Ovary (tissue), 9 donors: ENCODE measurements around the gene ATP2C1. TPM values are rescaled to one million over a fixed set of nuclear protein-coding genes. Genes with fewer than 3 reads are reported as not detected.
"Not testable (repeated sequence)": the region's sequence is repeated elsewhere in the genome, so short reads cannot be mapped to it uniquely, and the experiment has no call there.

ENCODE experiments used
- DNase-seq, 5 donors: peaks; one replicate each; pipeline ENCODE4 v3.0.0-alpha.2; 2019 to 2020
- H3K27ac ChIP-seq, 2 donors: fragments of 200-600 bp; one replicate each; pipeline versions ENCODE4 v1.5.1 to v1.8.0; 2019 to 2022
- H3K27me3 ChIP-seq: fragments of 200-600 bp; one replicate; pipeline ENCODE4 v1.8.0; 2022
- H3K36me3 ChIP-seq: fragments of 200-600 bp; sonication (generic); one replicate; pipeline ENCODE4 v1.5.1; 2019
- H3K4me1 ChIP-seq: one replicate; pipeline ENCODE4 v1.8.1; 2013; ENCODE audit warnings: mild to moderate bottlenecking, moderate library complexity; ENCODE audit not compliant: insufficient read depth
- H3K4me3 ChIP-seq: fragments of 200-600 bp; sonication (generic); one replicate; pipeline ENCODE4 v1.5.1; 2017
- H3K9me3 ChIP-seq, 2 donors: fragments of 200-600 bp in 1 of 2; sonication (generic) in 1 of 2; one replicate each; pipeline versions ENCODE4 v1.5.1 to v1.8.1; 2013 to 2019; ENCODE audit warnings: mild to moderate bottlenecking in 1 of 2, moderate library complexity in 1 of 2
- EP300 ChIP-seq: sonication (generic); formaldehyde crosslinking; IDR thresholded peaks from one replicate; pipeline ENCODE4 v1.6.1; 2017; ENCODE audit warnings: antibody characterized with exemption
- POLR2A ChIP-seq: fragments of 450-650 bp; IDR thresholded peaks from one replicate; pipeline ENCODE4 v1.6.1; 2017; ENCODE audit warnings: antibody characterized with exemption, mild to moderate bottlenecking, moderate library complexity
- WGBS, 3 donors: extraction: QIAGEN DNeasy Blood & Tissue Kit in 1 of 3; methylation state at CpG; one replicate each; pipeline versions ENCODE4 v1.1.5 to v1.1.7; 2013 to 2017; 5-methylcytosine and 5-hydroxymethylcytosine counted together
- intact Hi-C, 4 donors: fragments of 100-400 bp; cut with DNase I; formaldehyde crosslinking; loops; one replicate each; pipeline versions ENCODE4 v1.11.0 to v1.15.1; 2022 to 2023
- polyA plus RNA-seq, 2 donors: library from polyadenylated mRNA; stranded (reverse); fragments of 200-250 nt in 1 of 2; fragments of 350-450 nt in 1 of 2; fragmentation: Illumina TruSeq in 1 of 2; extraction: RNeasy Lipid Tissue Mini Kit (QIAGEN cat#74804) in 1 of 2; gene quantifications; one replicate each; pipeline ENCODE4 v1.2.3, GENCODE V29; 2013 to 2014
- total RNA-seq, 7 donors: library from RNA; depleted of rRNA in 2 of 7; stranded (reverse); fragments of >200 nt in 2 of 7; fragmentation: NEBNext Ultra II Directional in 3 of 7; extraction: Animal tissue kit (Norgen Biotek cat#: 25700) in 3 of 7; gene quantifications; one replicate each; pipeline versions ENCODE4 v1.1.0 to v1.2.4, GENCODE V29; 2016 to 2023
- TF ChIP-seq, protein P1 (sequence below), 3 donors: fragments of 450-650 bp in 2 of 3; fragments of 200-600 bp in 1 of 3; IDR thresholded peaks; one replicate each; pipeline versions ENCODE4 v1.5.1 to v1.8.0; 2016 to 2022; ENCODE audit warnings: antibody characterized with exemption in 3 of 3, mild to moderate bottlenecking in 1 of 3
- donor health status: DM: no; HTN: no; CAD: no; lungs with moderate emphysema.
- donor health status: DM: no; HTN: no; CAD: no.
- donor health status: Bipolar disorder and iron deficiency.
- donor health status: DM: yes; HTN: yes; CAD: no.
- donor health status: DM: no; HTN: no; CAD: no.
- donor health status: DM: yes; HTN: yes; CAD: no.

Gene ATP2C1
- total and polyA plus RNA-seq, 9 donors, result 27.3 to 88.4 (median 53.0) TPM

DNA sequence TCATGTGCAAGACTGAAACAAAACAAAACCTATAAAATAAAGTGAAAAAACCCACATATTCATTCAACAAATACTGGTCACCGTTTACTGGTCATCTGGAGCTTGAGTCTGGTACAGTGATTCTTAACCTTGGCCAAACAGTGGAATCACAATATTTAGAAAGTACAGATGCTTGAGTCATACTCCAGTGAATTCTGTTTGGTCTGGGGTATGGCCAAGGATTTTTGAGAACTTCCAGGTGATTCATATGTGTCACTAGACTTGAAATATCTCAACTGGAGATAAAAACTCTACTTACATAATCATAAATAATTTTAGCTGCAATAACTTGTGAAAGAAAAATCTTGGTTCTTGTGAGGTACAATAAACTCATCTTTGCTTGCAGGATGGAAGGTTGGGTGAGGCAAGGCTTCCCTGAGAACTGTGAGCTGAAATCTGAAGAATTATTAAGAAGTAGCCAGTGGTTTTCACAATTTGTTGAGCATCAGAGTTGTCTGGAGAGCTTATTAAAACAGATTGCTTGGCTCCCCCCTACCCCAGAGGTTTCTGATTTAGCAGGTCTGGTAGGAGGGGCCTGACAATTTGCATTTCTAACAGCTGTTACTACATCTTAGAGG is 142.4 kb downstream of the ATP2C1 start:
- Histone ChIP-seq H3K27me3 (no peaks in the 10 kb centered on the region), H3K4me3 (no peak overlapping the region), H3K4me1 (no peaks in the 10 kb centered on the region), H3K27ac (no peak overlapping the region), H3K36me3 (no peaks in the 10 kb centered on the region), H3K9me3 (no peaks in the 10 kb centered on the region)
- DNase-seq, result no peak
- intact Hi-C loops, result no loop called here
- WGBS, 3 donors, result 0 to 7% (median 4%) methylated on average over 1 of the region's 1 CpG
- TF ChIP-seq POLR2A, result no peak
- TF ChIP-seq EP300, result no peak
- TF ChIP-seq, protein P1, sequence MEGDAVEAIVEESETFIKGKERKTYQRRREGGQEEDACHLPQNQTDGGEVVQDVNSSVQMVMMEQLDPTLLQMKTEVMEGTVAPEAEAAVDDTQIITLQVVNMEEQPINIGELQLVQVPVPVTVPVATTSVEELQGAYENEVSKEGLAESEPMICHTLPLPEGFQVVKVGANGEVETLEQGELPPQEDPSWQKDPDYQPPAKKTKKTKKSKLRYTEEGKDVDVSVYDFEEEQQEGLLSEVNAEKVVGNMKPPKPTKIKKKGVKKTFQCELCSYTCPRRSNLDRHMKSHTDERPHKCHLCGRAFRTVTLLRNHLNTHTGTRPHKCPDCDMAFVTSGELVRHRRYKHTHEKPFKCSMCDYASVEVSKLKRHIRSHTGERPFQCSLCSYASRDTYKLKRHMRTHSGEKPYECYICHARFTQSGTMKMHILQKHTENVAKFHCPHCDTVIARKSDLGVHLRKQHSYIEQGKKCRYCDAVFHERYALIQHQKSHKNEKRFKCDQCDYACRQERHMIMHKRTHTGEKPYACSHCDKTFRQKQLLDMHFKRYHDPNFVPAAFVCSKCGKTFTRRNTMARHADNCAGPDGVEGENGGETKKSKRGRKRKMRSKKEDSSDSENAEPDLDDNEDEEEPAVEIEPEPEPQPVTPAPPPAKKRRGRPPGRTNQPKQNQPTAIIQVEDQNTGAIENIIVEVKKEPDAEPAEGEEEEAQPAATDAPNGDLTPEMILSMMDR (IDR thresholded peaks at IDR 0.05), result no peak

DNA sequence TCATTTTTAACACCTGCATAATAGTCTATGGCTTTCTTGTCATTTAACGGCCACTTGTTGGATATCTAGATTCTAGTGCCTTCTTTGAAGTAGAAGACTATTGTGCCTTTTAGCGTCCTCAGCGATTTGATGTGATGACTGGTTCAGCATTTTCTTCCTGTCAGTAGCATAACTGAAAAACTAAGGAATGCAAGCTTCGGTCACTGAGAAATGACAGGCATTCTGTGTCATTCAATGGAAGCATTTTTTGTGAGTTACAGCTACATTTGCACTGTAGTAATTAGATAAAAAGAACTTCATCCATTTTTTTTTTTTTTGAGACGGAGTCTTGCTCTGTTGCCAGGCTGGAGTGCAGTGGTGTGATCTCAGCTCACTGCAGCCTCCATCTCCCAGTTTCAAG is 143.1 kb downstream of the ATP2C1 start:
- no peaks in the 10 kb centered on the region for H3K4me1 ChIP-seq
- no peaks in the 10 kb centered on the region for H3K36me3 ChIP-seq
- H3K27ac ChIP-seq, result no peak overlapping the region
- TF ChIP-seq, protein P1 (IDR thresholded peaks at IDR 0.05), result no peak
- no peak for TF ChIP-seq EP300
- no peak for TF ChIP-seq POLR2A
- intact Hi-C loops, result no loop called here
- no peaks in the 10 kb centered on the region for H3K27me3 ChIP-seq
- no peak for DNase-seq
- WGBS, 3 donors, result 88 to 95% (median 89%) methylated on average over 5 of the region's 5 CpGs
- no peaks in the 10 kb centered on the region for H3K9me3 ChIP-seq
- no peak overlapping the region for H3K4me3 ChIP-seq

DNA sequence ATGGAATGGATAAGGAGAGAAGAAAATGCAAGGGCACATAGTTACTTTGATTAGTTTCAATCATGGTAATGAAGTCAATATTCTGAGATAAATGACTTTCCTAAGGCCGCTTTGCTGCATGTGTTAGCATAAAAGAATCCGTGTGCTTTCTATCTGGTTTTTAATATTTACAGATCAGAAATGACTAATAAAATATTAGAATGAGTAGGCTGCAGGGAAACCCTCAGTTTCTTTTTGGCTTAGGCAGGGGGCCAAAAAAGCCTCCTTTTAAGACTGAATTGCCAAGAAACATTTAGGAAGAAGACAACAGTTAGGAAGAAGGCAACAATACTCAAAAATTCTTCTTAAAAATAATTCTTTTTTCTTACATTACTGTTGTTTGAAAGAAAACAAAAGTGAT is 144.4 kb downstream of the ATP2C1 start:
- TF ChIP-seq POLR2A (no peak), EP300 (no peak)
- TF ChIP-seq, protein P1 (IDR thresholded peaks at IDR 0.05), result no peak
- H3K27me3 ChIP-seq, result no peaks in the 10 kb centered on the region
- no peak overlapping the region for H3K27ac ChIP-seq
- no peaks in the 10 kb centered on the region for H3K9me3 ChIP-seq
- no peak for DNase-seq
- no peaks in the 10 kb centered on the region for H3K4me1 ChIP-seq
- intact Hi-C loops, result no loop called here
- WGBS, 3 donors, result 43 to 51% (median 44%) methylated on average over 2 of the region's 2 CpGs
- H3K4me3 ChIP-seq, result no peak overlapping the region
- H3K36me3 ChIP-seq, result no peaks in the 10 kb centered on the region

DNA sequence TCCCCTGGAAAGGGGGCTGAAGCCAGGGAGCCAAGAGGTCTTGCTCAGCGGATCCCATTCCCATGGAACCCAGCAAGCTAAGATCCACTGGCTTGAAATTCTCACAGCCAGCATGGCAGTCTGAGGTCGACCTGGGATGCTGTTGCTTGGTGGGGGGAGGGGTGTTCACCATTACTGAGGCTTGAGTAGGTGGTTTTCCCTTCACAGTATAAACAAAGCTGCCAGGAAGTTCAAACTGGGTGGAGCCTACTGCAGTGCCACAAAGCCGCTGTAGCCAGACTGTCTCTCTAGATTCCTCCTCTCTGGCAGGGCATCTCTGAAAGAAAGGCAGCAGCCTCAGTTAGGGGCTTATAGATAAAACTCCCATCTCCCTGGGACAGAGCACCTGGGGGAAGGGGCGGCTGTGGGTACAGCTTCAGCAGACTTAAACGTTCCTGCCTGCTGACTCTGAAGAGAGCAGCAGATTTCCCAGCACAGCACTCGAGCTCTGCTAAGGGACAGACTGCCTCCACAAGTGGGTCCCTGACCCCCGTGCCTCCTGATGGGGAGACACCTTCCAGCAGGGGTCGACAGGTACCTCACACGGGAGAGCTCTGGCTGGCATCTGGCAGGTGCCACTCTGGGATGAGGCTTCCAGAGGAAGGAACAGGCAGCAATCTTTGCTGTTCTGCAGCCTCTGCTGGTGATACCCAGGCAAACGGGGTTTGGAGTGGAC is 148.5 kb downstream of the ATP2C1 start:
- H3K4me1 ChIP-seq, H3K36me3 ChIP-seq, H3K27ac ChIP-seq, intact Hi-C loops, H3K9me3 ChIP-seq, H3K4me3 ChIP-seq, H3K27me3 ChIP-seq, DNase-seq: not testable (repeated sequence)
- 80 to 83% (median 83%) methylated on average over 10 of the region's 10 CpGs for WGBS, 3 donors

DNA sequence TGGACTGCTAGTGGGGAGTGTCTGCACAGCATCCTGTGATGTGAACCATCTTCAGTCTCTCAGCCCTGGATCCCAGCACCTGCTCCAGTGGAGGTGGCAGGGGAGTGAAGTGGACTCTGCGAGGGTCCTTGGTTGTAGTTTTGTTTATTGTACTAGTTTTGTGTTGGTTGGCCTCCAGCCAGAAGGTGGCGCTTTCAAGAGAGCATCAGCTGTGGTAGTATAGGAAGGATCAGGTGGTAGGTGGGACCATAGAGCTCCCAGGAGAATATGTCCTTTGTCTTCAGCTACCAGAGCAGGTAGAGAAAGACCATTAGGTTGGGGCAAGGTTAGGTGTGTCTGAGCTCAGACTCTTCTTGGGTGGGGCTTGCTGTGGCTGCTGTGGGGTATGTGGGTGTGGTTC is 153.7 kb downstream of the ATP2C1 start:
- no peaks in the 10 kb centered on the region for H3K36me3 ChIP-seq

More for the DNA sequence above, 153.7 kb downstream of the ATP2C1 start:
- 96 to 99% (median 97%) methylated on average over 2 of the region's 2 CpGs for WGBS, 3 donors
- no peaks in the 10 kb centered on the region for H3K27me3 ChIP-seq
- TF ChIP-seq, protein P1 (IDR thresholded peaks at IDR 0.05), result no peak
- TF ChIP-seq POLR2A (no peak), EP300 (no peak)
- no peak for DNase-seq
- no peaks in the 10 kb centered on the region for H3K9me3 ChIP-seq
- H3K4me3 ChIP-seq, result no peak overlapping the region
- H3K27ac ChIP-seq, result no peak overlapping the region
- intact Hi-C loops, result no loop called here
- no peaks in the 10 kb centered on the region for H3K4me1 ChIP-seq
